Hepatocyte (in vitro differentiated cells): Measurements from ENCODE around the gene OSMR. TPM values are rescaled to one million over a fixed set of nuclear protein-coding genes. Genes with fewer than 3 reads are reported as not detected.

Experiments
- DNase-seq: peaks from one replicate; pipeline ENCODE4 v3.0.0-alpha.2; 2016; ENCODE audit warnings: low spot score
- H2AFZ ChIP-seq: fragments of 200-600 bp; sonication (generic); 2 replicates; pipeline ENCODE4 v1.6.0; 2016; ENCODE audit warnings: antibody characterized with exemption, mild to moderate bottlenecking
- H3K27ac ChIP-seq: fragments of 200-600 bp; sonication (generic); 2 replicates; pipeline ENCODE4 v1.5.1; 2016; ENCODE audit warnings: mild to moderate bottlenecking
- H3K27me3 ChIP-seq: fragments of 200-600 bp; sonication (generic); 2 replicates; pipeline ENCODE4 v1.6.1; 2016
- H3K36me3 ChIP-seq: fragments of 200-600 bp; sonication (generic); replicated peaks from 2 replicates; pipeline ENCODE4 v1.5.1; 2016; ENCODE audit warnings: low read depth; ENCODE audit not compliant: insufficient read depth
- H3K4me1 ChIP-seq: fragments of 200-600 bp; sonication (generic); 2 replicates; pipeline ENCODE4 v1.5.1; 2016; ENCODE audit warnings: mild to moderate bottlenecking, moderate library complexity; ENCODE audit not compliant: insufficient read depth
- H3K4me2 ChIP-seq: fragments of 200-600 bp; sonication (generic); 2 replicates; pipeline ENCODE4 v1.6.0; 2016
- H3K4me3 ChIP-seq: fragments of 200-600 bp; sonication (generic); 2 replicates; pipeline ENCODE4 v1.5.1; 2016; ENCODE audit warnings: mild to moderate bottlenecking
- H3K79me2 ChIP-seq: fragments of 200-600 bp; sonication (generic); 2 replicates; pipeline ENCODE4 v1.6.0; 2017; ENCODE audit warnings: mild to moderate bottlenecking
- H3K9me2 ChIP-seq: fragments of 200-600 bp; sonication (generic); replicated peaks from 2 replicates; pipeline ENCODE4 v1.6.0; 2017; ENCODE audit warnings: mild to moderate bottlenecking; ENCODE audit not compliant: insufficient read depth
- H3K9me3 ChIP-seq: fragments of 200-600 bp; sonication (generic); 2 replicates; pipeline ENCODE4 v1.5.1; 2016; ENCODE audit warnings: low read depth, mild to moderate bottlenecking
- H4K20me1 ChIP-seq: fragments of 200-600 bp; sonication (generic); 2 replicates; pipeline ENCODE4 v1.6.0; 2016; ENCODE audit warnings: mild to moderate bottlenecking; ENCODE audit not compliant: insufficient read depth, poor library complexity, severe bottlenecking
- EZH2 ChIP-seq: fragments of 200-600 bp; sonication (generic); IDR thresholded peaks from 2 replicates; pipeline ENCODE4 v1.6.1; 2016; ENCODE audit warnings: antibody characterized with exemption, mild to moderate bottlenecking, borderline replicate concordance
- EZH2phosphoT487 ChIP-seq: fragments of 200-600 bp; sonication (generic); IDR thresholded peaks from one replicate; pipeline ENCODE4 v1.6.1; 2018; ENCODE audit warnings: antibody characterized with exemption, mild to moderate bottlenecking, low read depth, moderate library complexity; ENCODE audit not compliant: unreplicated experiment, severe bottlenecking
- WGBS: methylation state at CpG from one replicate; pipeline ENCODE4 v1.1.6; 2016; ENCODE audit warnings: low lambda C conversion rate; ENCODE audit errors: missing lambda C conversion rate; 5-methylcytosine and 5-hydroxymethylcytosine counted together
- polyA plus RNA-seq: library from polyadenylated mRNA; unstranded; fragments of >200 nt; fragmentation: Nextera tagmentation; extraction: Ambion mirVana; gene quantifications from 2 replicates; pipeline ENCODE4 v1.2.1, GENCODE V29; 2016
- total RNA-seq: library from RNA; depleted of rRNA; stranded (reverse); fragments of >200 nt; gene quantifications from 2 replicates; pipeline ENCODE4 v1.2.3, GENCODE V29; 2014
- TF ChIP-seq, protein P1 (sequence below): fragments of 200-600 bp; sonication (generic); IDR thresholded peaks from 2 replicates; pipeline ENCODE4 v1.5.1; 2016; ENCODE audit warnings: antibody characterized with exemption, mild to moderate bottlenecking; ENCODE audit not compliant: poor library complexity

Gene OSMR
- total and polyA plus RNA-seq, 2 experiments from 2014 or later: 15.1 to 17.6 TPM

DNA sequence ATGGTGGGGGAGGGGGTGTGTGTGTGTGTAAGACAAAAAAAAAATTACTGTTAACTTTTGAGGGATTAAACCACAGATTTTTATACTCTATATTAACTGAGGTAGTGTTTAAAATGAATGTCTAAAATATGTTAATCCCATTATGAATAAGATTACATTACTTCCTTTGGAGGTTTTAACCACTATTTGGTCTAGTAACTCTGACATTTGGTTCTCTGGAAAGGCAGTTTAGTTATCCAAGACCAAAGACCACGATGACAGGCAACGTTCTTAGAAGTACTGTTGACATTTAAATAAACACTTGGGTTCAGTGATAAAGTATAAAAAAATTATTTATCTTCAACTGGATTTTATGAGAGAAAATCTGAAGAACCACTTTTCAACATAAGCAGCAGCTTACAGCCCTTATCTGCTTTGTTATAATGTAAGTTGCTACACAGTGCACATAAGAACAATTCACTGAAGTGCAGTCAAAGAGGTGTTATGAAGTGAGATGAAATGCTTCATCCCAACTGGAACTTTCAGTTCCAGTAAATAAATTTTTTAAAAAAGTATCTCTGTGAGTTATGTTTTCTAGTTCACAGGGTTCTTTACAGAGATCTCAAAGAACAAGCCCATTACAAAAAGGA is 94.5 kb downstream of the OSMR start:
- peaks cover 3% of the 10 kb centered on the region for H3K36me3 ChIP-seq
- no peaks in the 10 kb centered on the region for H3K79me2 ChIP-seq
- no peaks in the 10 kb centered on the region for H3K9me3 ChIP-seq
- no peaks in the 10 kb centered on the region for H3K4me1 ChIP-seq
- TF ChIP-seq EZH2: no peak
- TF ChIP-seq, protein P1, sequence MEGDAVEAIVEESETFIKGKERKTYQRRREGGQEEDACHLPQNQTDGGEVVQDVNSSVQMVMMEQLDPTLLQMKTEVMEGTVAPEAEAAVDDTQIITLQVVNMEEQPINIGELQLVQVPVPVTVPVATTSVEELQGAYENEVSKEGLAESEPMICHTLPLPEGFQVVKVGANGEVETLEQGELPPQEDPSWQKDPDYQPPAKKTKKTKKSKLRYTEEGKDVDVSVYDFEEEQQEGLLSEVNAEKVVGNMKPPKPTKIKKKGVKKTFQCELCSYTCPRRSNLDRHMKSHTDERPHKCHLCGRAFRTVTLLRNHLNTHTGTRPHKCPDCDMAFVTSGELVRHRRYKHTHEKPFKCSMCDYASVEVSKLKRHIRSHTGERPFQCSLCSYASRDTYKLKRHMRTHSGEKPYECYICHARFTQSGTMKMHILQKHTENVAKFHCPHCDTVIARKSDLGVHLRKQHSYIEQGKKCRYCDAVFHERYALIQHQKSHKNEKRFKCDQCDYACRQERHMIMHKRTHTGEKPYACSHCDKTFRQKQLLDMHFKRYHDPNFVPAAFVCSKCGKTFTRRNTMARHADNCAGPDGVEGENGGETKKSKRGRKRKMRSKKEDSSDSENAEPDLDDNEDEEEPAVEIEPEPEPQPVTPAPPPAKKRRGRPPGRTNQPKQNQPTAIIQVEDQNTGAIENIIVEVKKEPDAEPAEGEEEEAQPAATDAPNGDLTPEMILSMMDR: no peak
- TF ChIP-seq EZH2phosphoT487: no peak
- no peaks in the 10 kb centered on the region for H3K27me3 ChIP-seq
- no peak overlapping the region for H3K4me3 ChIP-seq
- WGBS: 59% methylated on average over 2 of the region's 2 CpGs
- H3K4me2 ChIP-seq: no peak overlapping the region
- no peak for DNase-seq
- H3K9me2 ChIP-seq: no peaks in the 10 kb centered on the region
- H4K20me1 ChIP-seq: no peaks in the 10 kb centered on the region
- no peak overlapping the region for H2AFZ ChIP-seq
- H3K27ac ChIP-seq: no peak overlapping the region

DNA sequence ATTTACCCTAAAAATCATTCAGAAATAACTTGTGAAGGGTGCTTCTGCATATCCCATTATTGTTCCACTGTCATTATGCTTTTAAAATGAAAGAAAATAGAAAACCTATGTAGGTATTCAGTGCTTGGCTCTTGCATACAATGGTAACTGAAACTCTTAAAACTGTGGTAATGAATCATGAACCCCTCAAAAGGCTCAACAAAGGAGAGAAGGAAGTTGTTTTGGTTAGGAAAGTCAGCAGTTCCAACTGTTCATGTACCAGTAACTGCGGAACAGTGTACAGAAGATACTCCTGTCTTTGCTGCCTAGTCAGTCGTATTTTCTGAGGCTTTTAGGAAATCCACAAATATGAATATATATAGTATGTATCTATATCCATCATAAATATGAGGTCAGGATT is 96.1 kb downstream of the OSMR start:
- peaks cover 7% of the 10 kb centered on the region for H3K36me3 ChIP-seq
- H3K9me3 ChIP-seq: no peaks in the 10 kb centered on the region
- no peaks in the 10 kb centered on the region for H4K20me1 ChIP-seq
- H3K79me2 ChIP-seq: no peaks in the 10 kb centered on the region
- no peaks in the 10 kb centered on the region for H3K9me2 ChIP-seq
- no peaks in the 10 kb centered on the region for H3K4me1 ChIP-seq
- WGBS: 97% methylated on average over 2 of the region's 2 CpGs
- H3K27ac ChIP-seq: no peak overlapping the region
- no peak overlapping the region for H2AFZ ChIP-seq
- DNase-seq: no peak
- H3K27me3 ChIP-seq: no peaks in the 10 kb centered on the region
- H3K4me2 ChIP-seq: no peak overlapping the region
- no peak overlapping the region for H3K4me3 ChIP-seq
- TF ChIP-seq EZH2: no peak
- no peak for TF ChIP-seq EZH2phosphoT487

DNA sequence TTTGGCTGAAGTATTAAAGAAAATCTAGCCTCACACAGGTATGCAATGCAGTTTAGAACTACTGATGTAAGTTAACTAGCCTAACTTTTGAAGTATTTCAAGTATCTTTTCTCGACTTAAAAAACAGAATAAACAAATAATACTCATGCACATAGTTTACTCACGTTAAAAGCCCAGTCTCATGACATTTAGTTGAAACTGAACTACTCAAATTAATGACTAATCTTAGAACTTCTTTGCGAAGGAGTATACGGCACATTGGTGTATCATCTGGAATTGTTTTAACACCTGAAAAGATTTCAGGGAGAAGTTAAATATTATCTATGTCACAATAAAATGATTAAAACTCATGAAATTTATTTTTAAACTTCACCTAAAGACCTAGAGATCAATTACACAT is 98.5 kb downstream of the OSMR start:
- H4K20me1 ChIP-seq: no peaks in the 10 kb centered on the region
- H2AFZ ChIP-seq: no peak overlapping the region
- no peaks in the 10 kb centered on the region for H3K9me2 ChIP-seq
- H3K4me1 ChIP-seq: no peaks in the 10 kb centered on the region
- H3K4me2 ChIP-seq: no peak overlapping the region
- no peak for DNase-seq
- no peaks in the 10 kb centered on the region for H3K27me3 ChIP-seq
- TF ChIP-seq, protein P1: no peak
- TF ChIP-seq EZH2phosphoT487 (no peak), EZH2 (no peak)
- no peak overlapping the region for H3K27ac ChIP-seq
- peaks cover 7% of the 10 kb centered on the region for H3K36me3 ChIP-seq
- H3K4me3 ChIP-seq: no peak overlapping the region
- H3K9me3 ChIP-seq: no peaks in the 10 kb centered on the region
- H3K79me2 ChIP-seq: no peaks in the 10 kb centered on the region
- WGBS: 90% methylated on average over 4 of the region's 4 CpGs

DNA sequence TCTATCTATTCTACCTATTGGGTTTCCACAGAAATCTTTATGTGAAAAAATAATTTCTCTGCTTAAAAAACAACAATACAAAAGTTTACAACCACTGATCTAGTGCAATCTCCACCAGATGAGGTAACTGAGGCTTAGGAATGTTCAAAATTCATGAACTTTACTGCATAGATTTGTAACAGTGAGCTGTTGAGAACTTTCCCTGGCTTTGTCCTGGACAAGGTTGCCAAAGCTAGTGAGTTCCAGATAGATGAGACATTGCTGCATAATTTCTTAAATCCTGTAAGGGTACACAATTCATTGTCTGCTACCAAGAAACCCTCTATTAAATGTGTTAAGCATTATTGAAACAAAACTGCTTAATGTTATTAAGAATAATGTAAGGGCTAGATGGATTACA is 102.7 kb downstream of the OSMR start:
- Histone ChIP-seq H3K9me2 (no peaks in the 10 kb centered on the region), H2AFZ (no peak overlapping the region), H3K4me2 (no peak overlapping the region), H3K4me1 (no peaks in the 10 kb centered on the region), H3K9me3 (no peaks in the 10 kb centered on the region), H4K20me1 (no peaks in the 10 kb centered on the region), H3K27me3 (no peaks in the 10 kb centered on the region), H3K79me2 (no peaks in the 10 kb centered on the region), H3K27ac (no peak overlapping the region), H3K4me3 (no peak overlapping the region), H3K36me3 (peaks cover 7% of the 10 kb centered on the region)
- DNase-seq: no peak
- TF ChIP-seq EZH2phosphoT487 (no peak), EZH2 (no peak)
- TF ChIP-seq, protein P1: no peak
